NCI-H82 (cell line): ENCODE data around the gene ACE.

Experiments used
- DNase-seq: peaks from one replicate; lab custom pipeline; 2025; lab: John Stamatoyannopoulos, UW

The ACE gene

GRCh38 chr17:63537991-63538692 is 61.3 kb downstream of the ACE start:
- no peak for DNase-seq

- no peak for DNase-seq
Observed at GRCh38 chr17:63538693-63539595, 62.1 kb downstream of the ACE start.

- DNase-seq, result no peak
Observed at GRCh38 chr17:63540590-63540989, 63.7 kb downstream of the ACE start.

GRCh38 chr17:63542218-63542545 is 65.3 kb downstream of the ACE start:
- no peak for DNase-seq

- no peak for DNase-seq
Observed at GRCh38 chr17:63542942-63543821, 66.3 kb downstream of the ACE start.

- no peak for DNase-seq
Observed at GRCh38 chr17:63543822-63544420, 67.1 kb downstream of the ACE start.

GRCh38 chr17:63544467-63545301 is 67.8 kb downstream of the ACE start:
- DNase-seq, result no peak

GRCh38 chr17:63546308-63547082 is 69.6 kb downstream of the ACE start:
- no peak for DNase-seq

GRCh38 chr17:63547083-63547523 is 70.2 kb downstream of the ACE start:
- DNase-seq, result no peak
